GM12878 (cell line): Measurements from ENCODE around the gene PRKCE. TPM values are rescaled to one million over a fixed set of nuclear protein-coding genes. Genes with fewer than 3 reads are reported as not detected.

Experiments used
- ATAC-seq: fragments of 200-7000 bp; cut with Tn5 transposase; 3 replicates; pipeline ENCODE4 v1.9.1; 2020; ENCODE audit warnings: mild to moderate bottlenecking, moderate library complexity
- BruUV-seq: library from RNA; stranded (reverse); fragments of 400-500 nt; replicated peaks from 2 replicates; lab custom pipeline; 2021; lab: Mats Ljungman, UMichigan
- CTCF ChIA-PET: fragments of 300-600 bp; sonication (Branson Sonifier 250); formaldehyde crosslinking; extraction: SDS; loops from one replicate; lab custom pipeline; 2021; ENCODE audit warnings: inconsistent platforms; lab: Yijun Ruan, JAX
- POLR2A ChIA-PET: fragments of 350-600 bp; formaldehyde crosslinking; extraction: SDS; loops from one replicate; lab custom pipeline; 2021; ENCODE audit warnings: inconsistent platforms; lab: Charles Lee
- RAD21 ChIA-PET: fragments of 300-600 bp; sonication (Branson Sonifier 250); formaldehyde crosslinking; loops from one replicate; lab custom pipeline; 2023; ENCODE audit warnings: antibody characterized with exemption; ENCODE audit not compliant: unreplicated experiment; lab: Charles Lee
- SMC1A ChIA-PET: fragments of 300-600 bp; sonication (Branson Sonifier 250); formaldehyde crosslinking; loops from one replicate; lab custom pipeline; 2023; ENCODE audit not compliant: unreplicated experiment, uncharacterized antibody; lab: Charles Lee
- DNase-seq: peaks from one replicate; pipeline ENCODE4 v3.0.0-alpha.2; 2011; ENCODE audit warnings: low read depth, low spot score
- FAIRE-seq: peaks from 3 replicates; lab custom pipeline; 2011; peaks lifted over from hg19 to GRCh38; lab: Jason Lieb, UNC
- H2AFZ ChIP-seq: 2 replicates; pipeline ENCODE4 v1.6.0; 2011; ENCODE audit warnings: low read depth, low read length, control low read depth; ENCODE audit not compliant: control insufficient read depth
- H3K27ac ChIP-seq: 2 replicates; pipeline ENCODE4 v1.5.1; 2011; ENCODE audit warnings: control low read depth; ENCODE audit not compliant: control insufficient read depth, insufficient read depth
- H3K27me3 ChIP-seq, 2 experiments: replicated peaks in 1 of 2; 2 replicates each; pipeline versions ENCODE4 v1.6.0 to v1.6.1; 2011; ENCODE audit warnings: low read length in 1 of 2; ENCODE audit not compliant: control insufficient read depth in 2 of 2, insufficient read depth in 2 of 2
- H3K36me3 ChIP-seq, 2 experiments: 2 replicates each; pipeline ENCODE4 v1.5.1; 2011; ENCODE audit warnings: low read length in 1 of 2; ENCODE audit not compliant: control insufficient read depth in 2 of 2, insufficient read depth in 2 of 2
- H3K4me1 ChIP-seq: 2 replicates; pipeline ENCODE4 v1.6.1; 2011; ENCODE audit warnings: mild to moderate bottlenecking, low read length, moderate library complexity, mixed read lengths; ENCODE audit not compliant: control insufficient read depth, insufficient read depth
- H3K4me2 ChIP-seq: 2 replicates; pipeline ENCODE4 v1.6.0; 2011; ENCODE audit warnings: control low read depth; ENCODE audit not compliant: control insufficient read depth, insufficient read depth
- H3K4me3 ChIP-seq: fragments of 200-600 bp; sonication (generic); 2 replicates; pipeline ENCODE4 v1.5.1; 2016
- H3K79me2 ChIP-seq: 2 replicates; pipeline ENCODE4 v1.6.0; 2011; ENCODE audit warnings: low read length; ENCODE audit not compliant: control insufficient read depth, insufficient read depth
- H3K9ac ChIP-seq: 2 replicates; pipeline ENCODE4 v1.8.0; 2011; ENCODE audit warnings: low read length, control low read depth, mixed read lengths; ENCODE audit not compliant: control insufficient read depth, insufficient read depth
- H3K9me3 ChIP-seq: replicated peaks from 3 replicates; pipeline ENCODE4 v1.5.1; 2011; ENCODE audit warnings: mild to moderate bottlenecking, low read length; ENCODE audit not compliant: control insufficient read depth, insufficient read depth
- H4K20me1 ChIP-seq: 2 replicates; pipeline ENCODE4 v1.6.0; 2011; ENCODE audit not compliant: control insufficient read depth, insufficient read depth
- IKZF1 ChIP-seq: fragments of 450-650 bp; conservative IDR thresholded peaks from 2 replicates; pipeline ENCODE4 v1.6.1; 2017; ENCODE audit warnings: antibody characterized with exemption, mild to moderate bottlenecking
- MEF2B ChIP-seq: fragments of 450-650 bp; IDR thresholded peaks from 2 replicates; pipeline ENCODE4 v1.6.1; 2018; ENCODE audit warnings: mild to moderate bottlenecking, moderate library complexity; ENCODE audit not compliant: partially characterized antibody, poor library complexity, severe bottlenecking
- ZBTB40 ChIP-seq: fragments of 450-650 bp; IDR thresholded peaks from 2 replicates; pipeline ENCODE4 v1.6.1; 2016; ENCODE audit warnings: mild to moderate bottlenecking, moderate library complexity, borderline replicate concordance
- WGBS: methylation state at CpG from one replicate; pipeline ENCODE4 v1.1.6; 2016; ENCODE audit warnings: low lambda C conversion rate; ENCODE audit not compliant: insufficient replicate concordance, insufficient coverage; ENCODE audit errors: missing lambda C conversion rate; 5-methylcytosine and 5-hydroxymethylcytosine counted together
- in situ Hi-C: fragments of 300-500 bp; cut with MboI; formaldehyde crosslinking; loops from 9 replicates; pipeline ENCODE4 v1.14.3; 2018; ENCODE audit warnings: mixed read lengths
- intact Hi-C: fragments of 100-400 bp; cut with micrococcal nuclease; formaldehyde crosslinking; loops from one replicate; pipeline ENCODE4 v1.14.2; 2022; ENCODE audit not compliant: unreplicated experiment
- polyA plus RNA-seq, 11 experiments: library from polyadenylated mRNA; depleted of rRNA in 4 of 11; unstranded in 6 of 11; stranded (reverse) in 5 of 11; fragments of >200 nt; fragmentation: Nextera tagmentation in 4 of 11; fragmentation: Illumina TruSeq in 1 of 11; extraction: Ambion mirVana in 4 of 11; extraction: Trizol in 1 of 11; gene quantifications; 1 replicate in 1 of 11; 2 replicates in 10 of 11; pipeline versions ENCODE4 v1.2.1 to v1.2.3, GENCODE V29; 2011 to 2016; ENCODE audit warnings: inconsistent platforms in 2 of 11, missing spikeins in 2 of 11, low read depth in 1 of 11
- total RNA-seq, 4 experiments: library from RNA; depleted of rRNA in 3 of 4; stranded (reverse); fragments of >200 nt in 3 of 4; fragmentation: Illumina TruSeq in 1 of 4; extraction: Trizol in 1 of 4; gene quantifications; 2 replicates each; pipeline versions ENCODE4 v1.2.1 to v1.2.3, GENCODE V29; 2013 to 2021

PRKCE gene
- total and polyA plus RNA-seq, 10 of the 15 experiments (the other 5 are each of a cell fraction or from before 2014, with no cell fraction given) = 2.6 to 28.2 (median 11.3) TPM

GRCh38 chr2:45960057-45960863 is 308.8 kb downstream of the PRKCE start:
- TF ChIP-seq IKZF1 (0 out of 2 replicates have a peak, but pooled peaks have one; percentile 12), MEF2B (peak; percentile 88), ZBTB40 (no peak)
- no peak for FAIRE-seq
- SMC1A ChIA-PET = interaction anchor here (0.7 to 1.2 kb wide), 3 partner anchors 11 to 16 kb away, joined by 3 read pairs; no protein-coding TSS in a partner anchor
- peak; percentile 49 for ATAC-seq
- in situ Hi-C loops (no loop called here), intact Hi-C loops (no loop called here)
- RAD21 ChIA-PET = no interaction called here
- DNase-seq = no peak
- H3K9ac ChIP-seq = no peak overlapping the region
- H2AFZ ChIP-seq = no peak overlapping the region
- H3K79me2 ChIP-seq = no peaks in the 10 kb centered on the region; the same call in 1 of the 2 replicates
- no peaks in the 10 kb centered on the region for H3K4me1 ChIP-seq
- no peaks in the 10 kb centered on the region for H3K9me3 ChIP-seq
- 71% methylated on average over 8 of the region's 8 CpGs for WGBS
- H3K27ac ChIP-seq = no peak overlapping the region
- H3K4me3 ChIP-seq = no peak overlapping the region
- H4K20me1 ChIP-seq = no peaks in the 10 kb centered on the region; the same call in 1 of the 2 replicates
- no peaks in the 10 kb centered on the region for H3K27me3 ChIP-seq
- no peaks in the 10 kb centered on the region for H3K36me3 ChIP-seq
- CTCF ChIA-PET = interaction anchor here (0.7 to 1.2 kb wide), 2 partner anchors 45 to 341 kb away, joined by 4 to 6 read pairs; no protein-coding TSS in a partner anchor
- POLR2A ChIA-PET = no interaction called here
- no TSS peak for BruUV-seq
- no peak overlapping the region for H3K4me2 ChIP-seq
